T-cell (primary cell): ENCODE measurements around the gene FAM200A. TPM values are rescaled to one million over a fixed set of nuclear protein-coding genes. Genes with fewer than 3 reads are reported as not detected.

Source experiments
- ATAC-seq, 4 experiments: fragments of 200-7000 bp in 3 of 4; fragments of 150-1000 bp in 1 of 4; cut with Tn5 transposase; replicated peaks in 1 of 4; 1 replicate in 3 of 4; 2 replicates in 1 of 4; pipeline ENCODE4 v1.10.0; 2021; ENCODE audit warnings: moderate library complexity in 3 of 4, mild to moderate bottlenecking in 2 of 4, moderate number of reproducible peaks in 1 of 4
- CTCF ChIA-PET, 2 donors: fragments of 300-600 bp; sonication (Branson Sonifier 250); formaldehyde crosslinking; loops; one replicate each; lab custom pipeline; 2022; ENCODE audit warnings: antibody characterized with exemption in 2 of 2; lab: Charles Lee
- POLR2A ChIA-PET, 2 donors: fragments of 300-600 bp; sonication (Branson Sonifier 250); formaldehyde crosslinking; loops; one replicate each; lab custom pipeline; 2022; ENCODE audit warnings: antibody characterized with exemption in 2 of 2; lab: Charles Lee
- DNase-seq, 35 experiments: peaks; one replicate each; pipeline versions ENCODE4 v3.0.0 to v3.0.0-alpha.2; 2013 to 2023
- H3K27ac ChIP-seq: one replicate; pipeline ENCODE4 v1.5.1; 2013; ENCODE audit warnings: low read length
- H3K27me3 ChIP-seq, 2 experiments: replicated peaks in 1 of 2; 1 replicate in 1 of 2; 2 replicates in 1 of 2; pipeline versions ENCODE4 v1.6.1 to v1.7.0; 2013; ENCODE audit warnings: low read length in 1 of 2, mixed read lengths in 1 of 2; ENCODE audit not compliant: control insufficient read depth in 2 of 2, insufficient read depth in 2 of 2; ENCODE audit errors: extremely low read depth in 1 of 2
- H3K36me3 ChIP-seq, 2 donors: 1 replicate in 1 of 2; 2 replicates in 1 of 2; pipeline versions ENCODE4 v1.6.1 to v1.7.0; 2013; ENCODE audit warnings: low read length in 1 of 2; ENCODE audit not compliant: control insufficient read depth in 2 of 2, insufficient read depth in 1 of 2; ENCODE audit errors: extremely low read depth in 1 of 2
- H3K4me1 ChIP-seq, 2 experiments: 1 replicate in 1 of 2; 2 replicates in 1 of 2; pipeline versions ENCODE4 v1.6.1 to v1.7.0; 2013; ENCODE audit warnings: low read length in 2 of 2, mixed read lengths in 1 of 2; ENCODE audit not compliant: insufficient read depth in 2 of 2, control insufficient read depth in 1 of 2; ENCODE audit errors: extremely low read depth in 1 of 2
- H3K4me3 ChIP-seq, 2 donors: 1 replicate in 1 of 2; 2 replicates in 1 of 2; pipeline versions ENCODE4 v1.5.1 to v1.7.0; 2013; ENCODE audit warnings: mild to moderate bottlenecking in 2 of 2, low read length in 1 of 2, moderate library complexity in 1 of 2; ENCODE audit not compliant: control insufficient read depth in 1 of 2; ENCODE audit errors: extremely low read depth in 1 of 2
- H3K9me3 ChIP-seq: 2 replicates; pipeline ENCODE4 v1.7.0; 2013
- H3K27ac Mint-ChIP-seq, 2 donors: one replicate each; pipeline ENCODE4 v1.8.0; 2020 to 2021; ENCODE audit warnings: mild to moderate bottlenecking in 2 of 2, mixed read lengths in 2 of 2
- H3K27me3 Mint-ChIP-seq, 2 donors: one replicate each; pipeline ENCODE4 v1.8.0; 2021 to 2022; ENCODE audit warnings: mixed read lengths in 2 of 2
- H3K36me3 Mint-ChIP-seq: one replicate; pipeline ENCODE4 v1.8.0; 2021; ENCODE audit warnings: mixed read lengths
- H3K4me1 Mint-ChIP-seq, 3 donors: one replicate each; pipeline ENCODE4 v1.8.0; 2020 to 2022; ENCODE audit warnings: mixed read lengths in 3 of 3, mild to moderate bottlenecking in 1 of 3
- H3K4me3 Mint-ChIP-seq, 3 donors: one replicate each; pipeline ENCODE4 v1.8.0; 2020 to 2022; ENCODE audit warnings: mild to moderate bottlenecking in 3 of 3, mixed read lengths in 3 of 3, moderate library complexity in 3 of 3
- H3K9me3 Mint-ChIP-seq, 3 donors: one replicate each; pipeline ENCODE4 v1.8.0; 2020 to 2022; ENCODE audit warnings: mixed read lengths in 3 of 3
- WGBS: methylation state at CpG from one replicate; pipeline ENCODE4 v1.1.5; 2013; ENCODE audit warnings: missing lambda C conversion rate; ENCODE audit not compliant: insufficient coverage; 5-methylcytosine and 5-hydroxymethylcytosine counted together
- total RNA-seq, 35 experiments: library from RNA in 6 of 35; stranded (reverse) in 6 of 35; fragments of 120-200 nt in 1 of 35; gene quantifications; one replicate each; pipeline versions ENCODE4 v1.2.1 to v1.2.4 and lab custom pipeline; 2013 to 2026

FAM200A gene
- total RNA-seq, 5 donors from 2014 or later (not counting 1 experiment from before 2014, with no cell fraction given), result 2.8 to 8.9 (median 8.5) TPM

- H3K27me3 ChIP-seq, result no peaks in the 10 kb centered on the region
- peaks cover 11% of the 10 kb centered on the region for H3K9me3 ChIP-seq
- DNase-seq (no peak), ATAC-seq (no peak)
- WGBS, result 98% methylated on average over 7 of the region's 12 CpGs
- no peaks in the 10 kb centered on the region for H3K4me1 ChIP-seq
- POLR2A ChIA-PET, result interaction anchor here in 1 of 2 donors (0.6 kb wide), 1 partner anchor 118 kb away, joined by 3 read pairs; no protein-coding TSS in a partner anchor
- Mint-ChIP-seq H3K27me3 (no peaks in the 10 kb centered on the region), H3K4me1 (no peaks in the 10 kb centered on the region), H3K36me3 (peaks cover 67% of the 10 kb centered on the region), H3K4me3 (no peak overlapping the region), H3K9me3 (peaks cover 8 to 30% (median 25%) of the 10 kb centered on the region in 3 donors), H3K27ac (no peak overlapping the region)
- H3K36me3 ChIP-seq, result peaks cover 8 to 17% of the 10 kb centered on the region in 2 donors
- H3K27ac ChIP-seq, result no peak overlapping the region
- CTCF ChIA-PET, result no interaction called here
- H3K4me3 ChIP-seq, result peak overlapping the region in 1 of 2 donors; percentile 3
These were observed 20.6 kb downstream of the FAM200A start for GRCh38 chr7:99531354-99531765.

- Mint-ChIP-seq H3K9me3 (peaks cover 0 to 10% (median 8%) of the 10 kb centered on the region in 3 donors), H3K27me3 (no peaks in the 10 kb centered on the region), H3K4me3 (no peak overlapping the region), H3K27ac (no peak overlapping the region), H3K36me3 (peaks cover 57% of the 10 kb centered on the region), H3K4me1 (no peaks in the 10 kb centered on the region)
- no peak overlapping the region for H3K4me3 ChIP-seq
- no peaks in the 10 kb centered on the region for H3K9me3 ChIP-seq
- no peak overlapping the region for H3K27ac ChIP-seq
- ATAC-seq (peak in 2 of 4 experiments; percentile 51 to 58), DNase-seq (peak in 6 of 35 experiments; percentile 4 to 39 (median 8))
- H3K27me3 ChIP-seq, result no peaks in the 10 kb centered on the region
- ChIA-PET POLR2A (interaction anchor here in 1 of 2 donors (0.6 kb wide), 1 partner anchor 352 kb away, joined by 4 read pairs; no protein-coding TSS in a partner anchor), CTCF (interaction anchor here (0.6 to 1.1 kb wide), 3 partner anchors 9 to 646 kb away, joined by 3 to 5 read pairs (median 5); no protein-coding TSS in a partner anchor)
- H3K36me3 ChIP-seq, result peaks cover 7 to 19% of the 10 kb centered on the region in 2 donors
- 99% methylated on average over 20 of the region's 21 CpGs for WGBS
- no peaks in the 10 kb centered on the region for H3K4me1 ChIP-seq
These were observed 26.0 kb downstream of the FAM200A start for GRCh38 chr7:99525713-99526440.

GRCh38 chr7:99521399-99521798, 30.5 kb downstream of the FAM200A start:
- no peaks in the 10 kb centered on the region for H3K4me1 ChIP-seq
- Mint-ChIP-seq H3K9me3 (no peaks in the 10 kb centered on the region), H3K36me3 (peaks cover 37% of the 10 kb centered on the region), H3K27ac (no peak overlapping the region), H3K4me3 (no peak overlapping the region), H3K27me3 (no peaks in the 10 kb centered on the region), H3K4me1 (no peaks in the 10 kb centered on the region)
- H3K36me3 ChIP-seq, result peaks cover 16 to 30% of the 10 kb centered on the region in 2 donors
- no peak overlapping the region for H3K27ac ChIP-seq
- WGBS, result 75% methylated on average over 1 of the region's 3 CpGs
- POLR2A ChIA-PET, result no interaction called here
- H3K4me3 ChIP-seq, result no peak overlapping the region
- ATAC-seq (no peak), DNase-seq (no peak)
- no peaks in the 10 kb centered on the region for H3K27me3 ChIP-seq
- H3K9me3 ChIP-seq, result no peaks in the 10 kb centered on the region
- CTCF ChIA-PET, result interaction anchor here (0.5 to 1.1 kb wide), 3 partner anchors 17 to 75 kb away, joined by 3 to 4 read pairs (median 4); partner anchors contain the start of gene ZKSCAN5 (in 1 of the 2)

GRCh38 chr7:99514050-99514449, 37.9 kb downstream of the FAM200A start:
- Mint-ChIP-seq H3K9me3 (no peaks in the 10 kb centered on the region), H3K27ac (no peak overlapping the region), H3K36me3 (peaks cover 29% of the 10 kb centered on the region), H3K4me3 (no peak overlapping the region), H3K4me1 (peaks cover 9 to 12% (median 10%) of the 10 kb centered on the region in 3 donors), H3K27me3 (no peaks in the 10 kb centered on the region)
- ATAC-seq (no peak), DNase-seq (no peak)
- Histone ChIP-seq H3K27ac (no peak overlapping the region), H3K4me1 (no peaks in the 10 kb centered on the region), H3K9me3 (no peaks in the 10 kb centered on the region), H3K36me3 (peaks cover 11 to 31% of the 10 kb centered on the region in 2 donors), H3K27me3 (no peaks in the 10 kb centered on the region), H3K4me3 (no peak overlapping the region)
- ChIA-PET POLR2A (no interaction called here), CTCF (no interaction called here)
- no CpG with 5 or more reads among the region's 1 CpG for WGBS

- H3K4me3 ChIP-seq, result peak overlapping the region; percentile 84 to 92
- Mint-ChIP-seq H3K4me3 (peak overlapping the region; percentile 89 to 99 (median 96)), H3K27me3 (no peaks in the 10 kb centered on the region), H3K4me1 (peaks cover 21 to 39% (median 31%) of the 10 kb centered on the region in 3 donors), H3K36me3 (no peaks in the 10 kb centered on the region), H3K27ac (peak overlapping the region; percentile 98 to 99), H3K9me3 (no peaks in the 10 kb centered on the region)
- H3K27me3 ChIP-seq, result no peaks in the 10 kb centered on the region
- H3K27ac ChIP-seq, result peak overlapping the region; percentile 82
- DNase-seq (no peak), ATAC-seq (no peak)
- ChIA-PET POLR2A (interaction anchor here (0.5 to 1.2 kb wide), 10 partner anchors 18 to 637 kb away, joined by 3 to 10 read pairs (median 3); partner anchors contain the start of genes BUD31 (in 1 of the 2), PDAP1 (in 1 of the 2) and ZNF655 (in 1 of the 2)), CTCF (interaction anchor here in 1 of 2 donors (0.6 to 1.2 kb wide), 9 partner anchors 11 to 1810 kb away, joined by 3 to 5 read pairs (median 4); partner anchors contain the start of genes BUD31 and PDAP1)
- H3K36me3 ChIP-seq, result no peaks in the 10 kb centered on the region
- 5% methylated on average over 4 of the region's 11 CpGs for WGBS
- H3K9me3 ChIP-seq, result no peaks in the 10 kb centered on the region
- peaks cover 16 to 38% of the 10 kb centered on the region in 2 experiments for H3K4me1 ChIP-seq
These were observed 46.6 kb downstream of the FAM200A start for GRCh38 chr7:99505324-99505662.
